H1 (cell line): Measurements from ENCODE around the gene TPM1. TPM values are rescaled to one million over a fixed set of nuclear protein-coding genes. Genes with fewer than 3 reads are reported as not detected.

Experiments
- CTCF ChIA-PET: fragments of 300-600 bp; sonication (Branson Sonifier 250); formaldehyde crosslinking; loops from one replicate; lab custom pipeline; 2021; ENCODE audit not compliant: partially characterized antibody; lab: Charles Lee
- POLR2A ChIA-PET: fragments of 300-600 bp; sonication (Branson Sonifier 250); formaldehyde crosslinking; loops from one replicate; lab custom pipeline; 2021; ENCODE audit warnings: inconsistent platforms; ENCODE audit not compliant: partially characterized antibody; lab: Charles Lee
- DNase-seq, 2 experiments: peaks; one replicate each; pipeline versions ENCODE4 v3.0.0 to v3.0.0-alpha.2; 2010 to 2022; ENCODE audit warnings: low spot score in 2 of 2, low read depth in 1 of 2, mixed read lengths in 1 of 2
- FAIRE-seq: peaks from 2 replicates; lab custom pipeline; 2011; peaks lifted over from hg19 to GRCh38; lab: Jason Lieb, UNC
- H2AFZ ChIP-seq: 2 replicates; pipeline ENCODE4 v1.8.1; 2012; ENCODE audit warnings: low read length, inconsistent platforms
- H2AK5ac ChIP-seq: 2 replicates; pipeline ENCODE4 v1.6.1; 2013; ENCODE audit warnings: low read depth, low read length
- H2BK120ac ChIP-seq: replicated peaks from 2 replicates; pipeline ENCODE3; 2013; ENCODE audit warnings: low read depth, low read length, inconsistent platforms
- H2BK12ac ChIP-seq: 2 replicates; pipeline ENCODE4 v1.6.1; 2013; ENCODE audit warnings: low read depth, low read length
- H2BK15ac ChIP-seq: 2 replicates; pipeline ENCODE4 v1.6.1; 2013; ENCODE audit warnings: low read length
- H2BK20ac ChIP-seq: 2 replicates; pipeline ENCODE4 v1.6.1; 2013; ENCODE audit warnings: low read length
- H2BK5ac ChIP-seq: 2 replicates; pipeline ENCODE4 v1.6.1; 2013; ENCODE audit warnings: low read depth, low read length
- H3K14ac ChIP-seq: 2 replicates; pipeline ENCODE4 v1.6.1; 2013; ENCODE audit warnings: inconsistent platforms; ENCODE audit not compliant: insufficient read length
- H3K18ac ChIP-seq: 2 replicates; pipeline ENCODE4 v1.6.1; 2013; ENCODE audit warnings: low read length; ENCODE audit errors: extremely low read depth
- H3K23ac ChIP-seq: 2 replicates; pipeline ENCODE4 v1.6.1; 2013; ENCODE audit warnings: inconsistent platforms; ENCODE audit not compliant: insufficient read length
- H3K23me2 ChIP-seq: 2 replicates; pipeline ENCODE4 v1.6.1; 2013; ENCODE audit warnings: low read depth, low read length
- H3K27ac ChIP-seq: 2 replicates; pipeline ENCODE4 v1.6.1; 2011; ENCODE audit warnings: low read depth, low read length, inconsistent platforms
- H3K27me3 ChIP-seq, 4 experiments: replicated peaks in 1 of 4; 1 replicate in 1 of 4; 2 replicates in 3 of 4; pipeline versions ENCODE4 v1.6.1 to v1.8.1; 2011 to 2013; ENCODE audit warnings: low read length in 3 of 4, mild to moderate bottlenecking in 3 of 4, inconsistent platforms in 2 of 4, mixed read lengths in 2 of 4, moderate library complexity in 1 of 4; ENCODE audit not compliant: control insufficient read depth in 3 of 4, insufficient read depth in 3 of 4; ENCODE audit errors: extremely low read depth in 1 of 4
- H3K36me3 ChIP-seq, 4 experiments: 2 replicates each; pipeline versions ENCODE4 v1.6.1 to v1.8.1; 2011 to 2013; ENCODE audit warnings: mild to moderate bottlenecking in 4 of 4, low read length in 3 of 4, moderate library complexity in 2 of 4, control low read depth in 1 of 4, inconsistent platforms in 1 of 4; ENCODE audit not compliant: insufficient read depth in 4 of 4, control insufficient read depth in 2 of 4
- H3K4ac ChIP-seq: replicated peaks from 2 replicates; pipeline ENCODE3; 2013; ENCODE audit warnings: low read length, low read depth, mixed read lengths, inconsistent platforms; ENCODE audit not compliant: insufficient read length
- H3K4me1 ChIP-seq, 4 experiments: replicated peaks in 1 of 4; 1 replicate in 1 of 4; 2 replicates in 3 of 4; pipeline versions ENCODE4 v1.6.1 to v1.8.1; 2011 to 2013; ENCODE audit warnings: low read length in 3 of 4, inconsistent platforms in 2 of 4, mixed read lengths in 1 of 4; ENCODE audit not compliant: insufficient read depth in 4 of 4, control insufficient read depth in 3 of 4
- H3K4me2 ChIP-seq, 2 experiments: 2 replicates each; pipeline versions ENCODE4 v1.6.1 to v1.8.1; 2011 to 2013; ENCODE audit warnings: low read depth in 2 of 2, low read length in 2 of 2, control low read depth in 1 of 2, inconsistent platforms in 1 of 2, mild to moderate bottlenecking in 1 of 2; ENCODE audit not compliant: insufficient read depth in 1 of 2
- H3K4me3 ChIP-seq, 4 experiments: fragments of 200-600, 300-600 bp in 1 of 4; sonication (generic), shearing (Covaris generic), sonication (Bioruptor Twin) in 1 of 4; 2 replicates each; pipeline versions ENCODE4 v1.5.1 to v1.8.1; 2011 to 2016; ENCODE audit warnings: low read length in 4 of 4, low read depth in 3 of 4, control low read depth in 2 of 4, inconsistent platforms in 2 of 4, mild to moderate bottlenecking in 2 of 4, mixed read lengths in 1 of 4, moderate library complexity in 1 of 4; ENCODE audit not compliant: insufficient read depth in 2 of 4; ENCODE audit errors: extremely low read depth in 1 of 4
- H3K56ac ChIP-seq: replicated peaks from 2 replicates; pipeline ENCODE3; 2013; ENCODE audit warnings: low read depth, mild to moderate bottlenecking, mixed read lengths, low read length, inconsistent platforms; ENCODE audit not compliant: insufficient read length
- H3K79me1 ChIP-seq: 2 replicates; pipeline ENCODE4 v1.6.1; 2013; ENCODE audit warnings: low read depth, low read length, control low read depth
- H3K79me2 ChIP-seq, 2 experiments: 2 replicates each; pipeline versions ENCODE4 v1.6.1 to v1.8.1; 2012 to 2013; ENCODE audit warnings: low read length in 2 of 2, mild to moderate bottlenecking in 2 of 2, inconsistent platforms in 1 of 2; ENCODE audit not compliant: insufficient read depth in 2 of 2, control insufficient read depth in 1 of 2
- H3K9ac ChIP-seq, 4 experiments: replicated peaks in 1 of 4; 1 replicate in 1 of 4; 2 replicates in 3 of 4; pipeline versions ENCODE4 v1.6.1 to v1.8.1; 2011 to 2013; ENCODE audit warnings: low read depth in 3 of 4, low read length in 3 of 4, control low read depth in 2 of 4, mild to moderate bottlenecking in 2 of 4, moderate library complexity in 2 of 4, inconsistent platforms in 1 of 4; ENCODE audit errors: extremely low read depth in 1 of 4
- H3K9me3 ChIP-seq, 2 experiments: 2 replicates each; pipeline versions ENCODE4 v1.6.1 to v1.8.1; 2012 to 2013; ENCODE audit warnings: mild to moderate bottlenecking in 2 of 2, moderate library complexity in 2 of 2, control low read depth in 1 of 2, inconsistent platforms in 1 of 2, low read depth in 1 of 2, low read length in 1 of 2, mixed read lengths in 1 of 2; ENCODE audit not compliant: insufficient read depth in 2 of 2
- H4K20me1 ChIP-seq, 2 experiments: replicated peaks in 1 of 2; 2 replicates each; pipeline versions ENCODE3 to v1.8.1; 2011 to 2013; ENCODE audit warnings: inconsistent platforms in 2 of 2, low read length in 2 of 2, mild to moderate bottlenecking in 1 of 2; ENCODE audit not compliant: insufficient read depth in 2 of 2, control insufficient read depth in 1 of 2
- H4K5ac ChIP-seq: 2 replicates; pipeline ENCODE4 v1.6.1; 2013; ENCODE audit warnings: low read length, low read depth, mixed read lengths, inconsistent platforms; ENCODE audit not compliant: insufficient read length
- H4K8ac ChIP-seq: 2 replicates; pipeline ENCODE4 v1.8.0; 2013; ENCODE audit warnings: mild to moderate bottlenecking, moderate library complexity, low read length, inconsistent platforms; ENCODE audit not compliant: insufficient read depth; ENCODE audit errors: extremely low read depth
- H4K91ac ChIP-seq: replicated peaks from 2 replicates; pipeline ENCODE3; 2013; ENCODE audit warnings: low read length, mixed read lengths, inconsistent platforms; ENCODE audit not compliant: insufficient read length
- ASH2L ChIP-seq: fragments of 200-600, 300-600 bp; sonication (generic); IDR thresholded peaks from one replicate; pipeline ENCODE4 v1.7.1; 2017; ENCODE audit warnings: low read length
- EP300 ChIP-seq, 2 experiments: IDR thresholded peaks; 1 replicate in 1 of 2; 2 replicates in 1 of 2; pipeline ENCODE4 v1.6.1; 2011 to 2012; ENCODE audit warnings: low read depth in 2 of 2, low read length in 2 of 2, mild to moderate bottlenecking in 2 of 2, borderline replicate concordance in 1 of 2, inconsistent platforms in 1 of 2, moderate library complexity in 1 of 2
- KDM1A ChIP-seq: fragments of 200-600, 300-600 bp; sonication (generic); IDR thresholded peaks from 2 replicates; pipeline ENCODE4 v1.7.1; 2016; ENCODE audit warnings: mild to moderate bottlenecking, low read length, borderline replicate concordance
- POLR2A ChIP-seq, 2 experiments: IDR thresholded peaks; 1 replicate in 1 of 2; 2 replicates in 1 of 2; pipeline ENCODE4 v1.6.1; 2011; ENCODE audit warnings: low read depth in 2 of 2, low read length in 2 of 2, mild to moderate bottlenecking in 2 of 2; ENCODE audit errors: control extremely low read depth in 1 of 2
- TEAD4 ChIP-seq: IDR thresholded peaks from 2 replicates; pipeline ENCODE4 v1.6.1; 2012; ENCODE audit warnings: low read depth, low read length, inconsistent platforms, mixed read lengths
- WGBS, 2 experiments: shearing (Covaris generic) in 1 of 2; methylation state at CpG; one replicate each; pipeline versions ENCODE4 v1.1.6 to v1.1.7; 2013 to 2015; ENCODE audit warnings: low lambda C conversion rate in 2 of 2, mixed read lengths in 2 of 2, inconsistent platforms in 1 of 2, low coverage in 1 of 2, missing lambda C conversion rate in 1 of 2; ENCODE audit not compliant: insufficient replicate concordance in 2 of 2, insufficient coverage in 1 of 2, insufficient read length in 1 of 2; ENCODE audit errors: extremely low coverage in 1 of 2, missing lambda C conversion rate in 1 of 2; 5-methylcytosine and 5-hydroxymethylcytosine counted together
- polyA plus RNA-seq, 7 experiments: library from polyadenylated mRNA; depleted of rRNA in 3 of 7; stranded (reverse) in 5 of 7; unstranded in 2 of 7; fragments of >200 nt in 5 of 7; fragments of 200-250 nt in 2 of 7; gene quantifications; 1 replicate in 5 of 7; 2 replicates in 1 of 7; 4 replicates in 1 of 7; pipeline versions ENCODE4 v1.2.1 to v1.2.3, GENCODE V29; 2011 to 2013; ENCODE audit warnings: missing spikeins in 2 of 7, mixed read lengths in 2 of 7
- total RNA-seq: library from RNA; stranded (reverse); fragmentation: NEBNext Ultra II Directional; extraction: Animal tissue kit (Norgen Biotek cat#: 25700); gene quantifications from 2 replicates; pipeline ENCODE4 v1.2.1, GENCODE V29; 2021

Gene TPM1
- total and polyA plus RNA-seq, 2 of the 8 experiments (the other 6 are each of a cell fraction or from before 2014, with no cell fraction given), result 258 to 579 TPM

- Histone ChIP-seq H3K79me2 (peaks cover 0 to 24% of the 10 kb centered on the region in 2 experiments; a peak in 2 of 4 replicates), H4K20me1 (peaks cover 3 to 6% of the 10 kb centered on the region in 2 experiments), H3K27me3 (peaks cover 0 to 3% (median 0%) of the 10 kb centered on the region in 4 experiments; a peak in 2 of 7 replicates), H3K23me2 (peaks cover 13% of the 10 kb centered on the region; the same call in 1 of the 2 replicates), H2BK20ac (peak overlapping the region; percentile 74; the same call in 1 of the 2 replicates), H2BK5ac (0 out of 2 replicates have a peak overlapping the region, but pooled peaks have one; percentile 71), H3K4me1 (peaks cover 5 to 32% (median 19%) of the 10 kb centered on the region in 4 experiments), H3K4me3 (peak overlapping the region in 2 of 4 experiments; percentile 98; a peak in 3 of 8 replicates), H3K4me2 (peak overlapping the region; percentile 87 to 88), H3K9ac (no peak overlapping the region), H2BK120ac (no peak overlapping the region), H4K5ac (no peak overlapping the region), H2AK5ac (0 out of 2 replicates have a peak overlapping the region, but pooled peaks have one; percentile 42), H3K18ac (peak overlapping the region; percentile 73), H4K91ac (peak overlapping the region; percentile 22), H3K23ac (no peak overlapping the region), H4K8ac (no peak overlapping the region), H2BK15ac (peak overlapping the region; percentile 82; the same call in 1 of the 2 replicates), H3K27ac (no peak overlapping the region), H3K79me1 (no peaks in the 10 kb centered on the region), H3K56ac (no peak overlapping the region), H3K14ac (no peak overlapping the region), H3K9me3 (no peaks in the 10 kb centered on the region), H2AFZ (no peak overlapping the region), H3K36me3 (peaks cover 4 to 26% (median 8%) of the 10 kb centered on the region in 4 experiments; a peak in 7 of 8 replicates), H2BK12ac (peak overlapping the region; percentile 64), H3K4ac (no peak overlapping the region)
- TF ChIP-seq TEAD4, result no peak
- TF ChIP-seq POLR2A (IDR thresholded peaks at IDR 0.05; ENCODE audit: control extremely low read depth in 1 of 2, low read depth in 2 of 2, low read length in 2 of 2), result no peak; a peak in 1 of 3 replicates
- no peak for TF ChIP-seq EP300 (IDR thresholded peaks at IDR 0.05; ENCODE audit: borderline replicate concordance in 1 of 2, low read depth in 2 of 2, low read length in 2 of 2)
- TF ChIP-seq ASH2L, result no peak
- TF ChIP-seq KDM1A, result no peak
- no peak for FAIRE-seq
- ChIA-PET CTCF (interaction anchor here (0.6 to 3.6 kb wide), 5 partner anchors 14 to 293 kb away, joined by 4 to 16 read pairs (median 5); no protein-coding TSS in a partner anchor), POLR2A (interaction anchor here (1.2 to 30.9 kb wide), 10 partner anchors 8 to 193 kb away, joined by 3 to 635 read pairs (median 8); no protein-coding TSS in a partner anchor)
- WGBS, 2 experiments, result 77% methylated on average over 6 of the region's 6 CpGs; no CpG with 5 or more reads in 1 of the 2 experiments
- DNase-seq, result no peak
Measured at GRCh38 chr15:63040954-63041353, 1.6 kb upstream of the TPM1 start.
